Gastroesophageal sphincter (tissue), 3 donors: ENCODE measurements around the gene LUC7L.

Experiments used
- POLR2AphosphoS5 ChIP-seq: sonication (generic); formaldehyde crosslinking; IDR thresholded peaks from one replicate; pipeline ENCODE4 v1.6.1; 2017; ENCODE audit warnings: antibody characterized with exemption
- TF ChIP-seq, protein P1 (sequence below), 4 experiments: fragments of 200-600 bp in 2 of 4; fragments of 450-650 bp in 2 of 4; sonication (generic) in 1 of 4; IDR thresholded peaks; one replicate each; pipeline ENCODE4 v1.5.1; 2017 to 2019; ENCODE audit warnings: antibody characterized with exemption in 4 of 4, mild to moderate bottlenecking in 2 of 4, moderate library complexity in 2 of 4

DNA sequence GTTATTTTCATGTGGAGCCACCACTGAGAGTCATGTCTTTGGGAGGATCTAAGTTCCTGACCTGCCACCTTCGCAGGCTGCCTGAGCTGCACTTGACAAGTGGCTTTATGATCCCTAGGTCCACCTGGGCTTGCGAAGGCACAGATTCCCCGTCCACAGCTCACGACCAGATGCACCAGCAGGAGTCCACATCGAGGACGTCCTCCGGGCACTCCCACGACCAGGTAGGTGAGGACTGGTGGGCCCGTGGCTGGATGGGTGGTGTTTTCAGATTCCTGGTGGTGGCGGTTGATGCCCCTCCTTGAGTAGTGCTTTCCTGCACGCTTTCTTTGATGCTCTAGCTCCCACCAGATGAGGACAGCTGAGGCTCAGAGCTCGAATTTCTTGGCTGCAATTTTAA is 20.2 kb upstream of the LUC7L start:
- TF ChIP-seq, protein P1, sequence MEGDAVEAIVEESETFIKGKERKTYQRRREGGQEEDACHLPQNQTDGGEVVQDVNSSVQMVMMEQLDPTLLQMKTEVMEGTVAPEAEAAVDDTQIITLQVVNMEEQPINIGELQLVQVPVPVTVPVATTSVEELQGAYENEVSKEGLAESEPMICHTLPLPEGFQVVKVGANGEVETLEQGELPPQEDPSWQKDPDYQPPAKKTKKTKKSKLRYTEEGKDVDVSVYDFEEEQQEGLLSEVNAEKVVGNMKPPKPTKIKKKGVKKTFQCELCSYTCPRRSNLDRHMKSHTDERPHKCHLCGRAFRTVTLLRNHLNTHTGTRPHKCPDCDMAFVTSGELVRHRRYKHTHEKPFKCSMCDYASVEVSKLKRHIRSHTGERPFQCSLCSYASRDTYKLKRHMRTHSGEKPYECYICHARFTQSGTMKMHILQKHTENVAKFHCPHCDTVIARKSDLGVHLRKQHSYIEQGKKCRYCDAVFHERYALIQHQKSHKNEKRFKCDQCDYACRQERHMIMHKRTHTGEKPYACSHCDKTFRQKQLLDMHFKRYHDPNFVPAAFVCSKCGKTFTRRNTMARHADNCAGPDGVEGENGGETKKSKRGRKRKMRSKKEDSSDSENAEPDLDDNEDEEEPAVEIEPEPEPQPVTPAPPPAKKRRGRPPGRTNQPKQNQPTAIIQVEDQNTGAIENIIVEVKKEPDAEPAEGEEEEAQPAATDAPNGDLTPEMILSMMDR (IDR thresholded peaks at IDR 0.05), result no peak
- TF ChIP-seq POLR2AphosphoS5, result no peak
